COR-L47 (cell line): ENCODE data around the gene RASA3.
"Not testable (repeated sequence)": the region's sequence is repeated elsewhere in the genome, so short reads cannot be mapped to it uniquely, and the experiment has no call there.

Experiments used
- DNase-seq: peaks from one replicate; lab custom pipeline; 2025; lab: John Stamatoyannopoulos, UW

Gene RASA3

GRCh38 chr13:114033541-114034315 is 98.7 kb downstream of the RASA3 start:
- no peak for DNase-seq

- no peak for DNase-seq
These were observed 100.2 kb downstream of the RASA3 start for GRCh38 chr13:114032126-114032799.

- no peak for DNase-seq
These were observed 100.8 kb downstream of the RASA3 start for GRCh38 chr13:114031631-114032030.

- no peak for DNase-seq
These were observed 101.5 kb downstream of the RASA3 start for GRCh38 chr13:114030666-114031610.

GRCh38 chr13:114029866-114030625 is 102.4 kb downstream of the RASA3 start:
- no peak for DNase-seq

GRCh38 chr13:114027826-114028225 is 104.6 kb downstream of the RASA3 start:
- no peak for DNase-seq

- no peak for DNase-seq
These were observed 105.2 kb downstream of the RASA3 start for GRCh38 chr13:114027046-114027715.

- DNase-seq, result no peak
These were observed 105.9 kb downstream of the RASA3 start for GRCh38 chr13:114026481-114026880.

- peak; percentile 27 for DNase-seq
These were observed 106.5 kb downstream of the RASA3 start for GRCh38 chr13:114025714-114026431.

- no peak for DNase-seq
These were observed 107.1 kb downstream of the RASA3 start for GRCh38 chr13:114025405-114025713.

GRCh38 chr13:114024603-114025404 is 107.6 kb downstream of the RASA3 start:
- no peak for DNase-seq

- DNase-seq, result no peak
These were observed 108.5 kb downstream of the RASA3 start for GRCh38 chr13:114023716-114024602.

- DNase-seq, result no peak
These were observed 109.5 kb downstream of the RASA3 start for GRCh38 chr13:114022876-114023275.

- no peak for DNase-seq
These were observed 110.1 kb downstream of the RASA3 start for GRCh38 chr13:114022309-114022669.

- no peak for DNase-seq
These were observed 110.7 kb downstream of the RASA3 start for GRCh38 chr13:114021464-114022308.

GRCh38 chr13:114020750-114021463 is 111.5 kb downstream of the RASA3 start:
- DNase-seq, result no peak

GRCh38 chr13:114020134-114020533 is 112.3 kb downstream of the RASA3 start:
- DNase-seq, result not testable (repeated sequence)
